GM10266 (cell line): ENCODE data around the gene SPTB.

Experiments used
- DNase-seq: peaks from one replicate; pipeline ENCODE4 v3.0.0; 2012; ENCODE audit errors: extremely low spot score
- CTCF ChIP-seq: IDR thresholded peaks from 2 replicates; pipeline ENCODE4 v1.5.1; 2012; ENCODE audit warnings: mild to moderate bottlenecking, low read depth; ENCODE audit not compliant: control insufficient read depth, insufficient read depth; ENCODE audit errors: missing control alignments

The SPTB gene

GRCh38 chr14:64879635-64880220 is at the start of gene SPTB:
Gene SPTB (minus strand): TSS chr14:64879907. CDS start chr14:64823094, 56,813 bp downstream.
- no peak for TF ChIP-seq CTCF
- peak; percentile 71 for DNase-seq

GRCh38 chr14:64929014-64929359 is 49.3 kb upstream of the SPTB start:
- no peak for DNase-seq
- no peak for TF ChIP-seq CTCF

- no peak for TF ChIP-seq CTCF
- DNase-seq, result no peak
Observed at GRCh38 chr14:64928239-64929013, 48.7 kb upstream of the SPTB start.

GRCh38 chr14:64927031-64927430 is 47.3 kb upstream of the SPTB start:
- no peak for DNase-seq
- no peak for TF ChIP-seq CTCF

- TF ChIP-seq CTCF, result no peak
- no peak for DNase-seq
Observed at GRCh38 chr14:64926398-64926995, 46.8 kb upstream of the SPTB start.

GRCh38 chr14:64923015-64923414 is 43.3 kb upstream of the SPTB start:
- no peak for TF ChIP-seq CTCF
- no peak for DNase-seq

- TF ChIP-seq CTCF, result no peak
- DNase-seq, result no peak
Observed at GRCh38 chr14:64920465-64920864, 40.8 kb upstream of the SPTB start.
